Measurements from ENCODE around the gene SPCS1. TPM values are rescaled to one million over a fixed set of nuclear protein-coding genes. Genes with fewer than 3 reads are reported as not detected.

Gene SPCS1
- total and polyA plus RNA-seq, 11 donors: 48.6 to 176 (median 80.2) TPM

- no peak for TF ChIP-seq POLR2A (IDR thresholded peaks at IDR 0.05)
- no peak for TF ChIP-seq CTCF (IDR thresholded peaks at IDR 0.05)
These were observed 22.3 kb upstream of the SPCS1 start for GRCh38 chr3:52683611-52684010.

GRCh38 chr3:52684184-52684583 is 21.7 kb upstream of the SPCS1 start:
- peaks cover 2 to 51% (median 32%) of the 10 kb centered on the region in 9 donors for H3K36me3 ChIP-seq
- 58 to 65% (median 61%) methylated on average over 5 of the region's 5 CpGs for WGBS, 4 donors
- no peak for DNase-seq
- ATAC-seq: no peak
- H3K4me1 ChIP-seq: peaks cover 16 to 82% (median 47%) of the 10 kb centered on the region in 12 donors
- TF ChIP-seq CTCF (IDR thresholded peaks at IDR 0.05) (no peak), POLR2A (IDR thresholded peaks at IDR 0.05) (no peak)
- H3K27me3 ChIP-seq: no peaks in the 10 kb centered on the region
- intact Hi-C loops (cut with DNase I): loop anchor here in 9 of 10 donors (5.0 to 10.0 kb wide), 4 partner anchors 147 to 229 kb away; partner anchors contain the start of genes NISCH (in 1 of the 9), TNNC1 (in 1 of the 9) and UQCC5 (in 1 of the 9)
- H3K9me3 ChIP-seq: no peaks in the 10 kb centered on the region
- peak overlapping the region in 4 of 12 donors; percentile 92 to 99 (median 98) for H3K27ac ChIP-seq
- H3K4me3 ChIP-seq: peak overlapping the region in 6 of 12 donors; percentile 64 to 91 (median 84)

More at GRCh38 chr3:52683611-52684010, 22.3 kb upstream of the SPCS1 start:
- Histone ChIP-seq H3K27me3 (no peaks in the 10 kb centered on the region), H3K4me1 (peaks cover 16 to 87% (median 50%) of the 10 kb centered on the region in 12 donors), H3K9me3 (no peaks in the 10 kb centered on the region), H3K27ac (peak overlapping the region in 1 of 12 donors; percentile 98), H3K36me3 (peaks cover 0 to 51% (median 32%) of the 10 kb centered on the region in 9 donors), H3K4me3 (no peak overlapping the region)
- ATAC-seq (no peak), DNase-seq (peak in 1 of 5 donors; percentile 32)
- intact Hi-C loops (cut with DNase I): loop anchor here in 9 of 10 donors (5.0 to 10.0 kb wide), 4 partner anchors 146 to 229 kb away; partner anchors contain the start of genes NISCH (in 1 of the 9), TNNC1 (in 1 of the 9) and UQCC5 (in 1 of the 9)
- WGBS, 4 donors: 45 to 81% (median 71%) methylated on average over 6 of the region's 6 CpGs

GRCh38 chr3:52685285-52685708 is 20.6 kb upstream of the SPCS1 start:
- peak overlapping the region; percentile 91 to 99 (median 98) for H3K27ac ChIP-seq
- 0 to 2% (median 0%) methylated on average over 14 to 41 of the region's 41 CpGs for WGBS, 4 donors
- peaks cover 5 to 52% (median 37%) of the 10 kb centered on the region in 9 donors for H3K36me3 ChIP-seq
- H3K27me3 ChIP-seq: no peaks in the 10 kb centered on the region
- intact Hi-C loops (cut with DNase I): loop anchor here in 7 of 10 donors (1.0 to 10.0 kb wide), 5 partner anchors 20 to 230 kb away; partner anchors contain the start of genes GLT8D1 (in 1 of the 7), NISCH (in 1 of the 7) and TNNC1 (in 1 of the 7)
- TF ChIP-seq CTCF (IDR thresholded peaks at IDR 0.05): no peak
- TF ChIP-seq POLR2A (IDR thresholded peaks at IDR 0.05): no peak
- H3K4me3 ChIP-seq: peak overlapping the region; percentile 55 to 91 (median 84)
- ATAC-seq (peak; percentile 67 to 95 (median 90)), DNase-seq (peak; percentile 84 to 89 (median 86))
- peaks cover 12 to 71% (median 42%) of the 10 kb centered on the region in 12 donors for H3K4me1 ChIP-seq
- H3K9me3 ChIP-seq: no peaks in the 10 kb centered on the region
